ENCODE results near the gene GREB1. TPM values are rescaled to one million over a fixed set of nuclear protein-coding genes. Genes with fewer than 3 reads are reported as not detected.

The GREB1 gene

DNA sequence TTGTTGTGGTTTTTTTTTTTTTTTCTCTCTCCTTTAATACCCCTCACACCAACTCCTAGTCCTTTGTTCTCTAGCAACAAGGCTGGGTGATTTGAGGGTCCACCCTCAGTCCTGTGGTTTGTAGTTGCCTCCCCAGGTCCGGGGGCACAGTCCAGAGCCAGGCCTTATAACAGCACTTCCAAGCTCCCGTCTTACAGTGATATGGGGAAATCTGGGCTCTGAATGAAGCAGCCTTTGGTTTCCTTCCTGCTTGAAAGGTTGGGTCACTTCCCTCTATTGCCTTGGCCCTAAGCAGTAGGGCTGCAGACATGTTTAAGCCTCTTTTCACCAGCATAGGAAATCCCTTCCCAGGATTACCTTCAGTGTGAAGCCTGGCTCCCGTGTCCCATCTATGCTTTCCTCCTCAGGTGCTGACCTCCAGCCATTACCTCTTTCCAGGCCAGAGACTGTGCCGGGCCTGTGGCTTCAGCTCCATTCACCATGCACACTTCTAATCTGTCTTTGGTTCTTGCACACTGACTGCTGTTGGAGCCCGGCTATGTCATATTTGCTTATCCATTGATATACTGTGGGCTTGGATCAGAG lies 157.3 kb downstream of the GREB1 start:
- no peak overlapping the region for H2AK5ac ChIP-seq (ENCODE audit: low read length, severe bottlenecking)
- no peak overlapping the region for H3K18ac ChIP-seq (ENCODE audit: low read depth in 1 of 2, low read length in 2 of 2)
- H3K14ac ChIP-seq (ENCODE audit: low read length in 2 of 2), result no peak overlapping the region
- H3K9ac ChIP-seq (ENCODE audit: low read length), result no peak overlapping the region
- no peak overlapping the region for H2BK12ac ChIP-seq (ENCODE audit: low read length in 2 of 2)
- H3K79me1 ChIP-seq (replicated peaks; ENCODE audit: low read length, poor library complexity, severe bottlenecking), result no peaks in the 10 kb centered on the region
- 89% methylated on average over 5 of the region's 5 CpGs for WGBS
- H3K27ac ChIP-seq (ENCODE audit: low read length, poor library complexity, severe bottlenecking), result no peak overlapping the region
- H3K4me3 ChIP-seq (ENCODE audit: insufficient read depth in 1 of 2, low read depth in 1 of 2, low read length in 2 of 2), result no peak overlapping the region
- H3K4ac ChIP-seq (ENCODE audit: low read depth in 1 of 2, low read length in 2 of 2), result no peak overlapping the region
- no peak overlapping the region for H2BK5ac ChIP-seq (ENCODE audit: low read depth, low read length, poor library complexity, severe bottlenecking)
- H4K8ac ChIP-seq (ENCODE audit: low read length), result no peak overlapping the region
- H4K91ac ChIP-seq (ENCODE audit: low read length), result no peak overlapping the region
- H2BK15ac ChIP-seq (ENCODE audit: low read depth, poor library complexity, severe bottlenecking), result no peak overlapping the region
- DNase-seq, result no peak
- no peaks in the 10 kb centered on the region for H3K9me3 ChIP-seq (ENCODE audit: control insufficient read depth, low read length)
- no peak overlapping the region for H2AFZ ChIP-seq (ENCODE audit: low read depth, low read length)
- H3K23ac ChIP-seq (ENCODE audit: low read length in 2 of 2), result no peak overlapping the region
- H3K36me3 ChIP-seq (ENCODE audit: control insufficient read depth in 1 of 2, insufficient read depth in 2 of 2, low read depth in 1 of 2, low read length in 2 of 2), result no peaks in the 10 kb centered on the region
- H3K27me3 ChIP-seq (ENCODE audit: control insufficient read depth in 1 of 2, insufficient read depth in 1 of 2, low read length in 2 of 2), result peaks cover 0 to 4% of the 10 kb centered on the region in 2 experiments
- H2BK120ac ChIP-seq (ENCODE audit: low read depth, low read length), result no peak overlapping the region
- no peak overlapping the region for H3K4me2 ChIP-seq (ENCODE audit: low read length, poor library complexity, severe bottlenecking)
- H3K4me1 ChIP-seq (ENCODE audit: control insufficient read depth, insufficient read depth, low read depth, low read length), result peaks cover 2% of the 10 kb centered on the region

Small RNA genes within 50 kb of the gene (small RNA-seq; reads per million reads assigned to genes)
- not detected for gene MIR4429 (ENCODE audit: low read depth)
- gene RN7SL674P (ENCODE audit: low read depth), result not detected
- not detected for gene RNA5SP84 (ENCODE audit: low read depth)
- not detected for gene RNU2-13P (ENCODE audit: low read depth)

Measured in mesenchymal stem cell (in vitro differentiated cells and primary cell).